Measurements from ENCODE around the gene SPINK14. TPM values are rescaled to one million over a fixed set of nuclear protein-coding genes. Genes with fewer than 3 reads are reported as not detected.

SPINK14 gene
- total RNA-seq, 1 donor: not detected

GRCh38 chr5:148191010-148191409 lies 22.7 kb downstream of the SPINK14 start:
- no peak for DNase-seq (ENCODE audit: low read depth in 2 of 3, low spot score in 2 of 3)

GRCh38 chr5:148193202-148193601 lies 24.9 kb downstream of the SPINK14 start:
- DNase-seq (ENCODE audit: low read depth in 2 of 3, low spot score in 2 of 3): no peak

- DNase-seq (ENCODE audit: low read depth in 2 of 3, low spot score in 2 of 3): no peak
Observed at GRCh38 chr5:148201151-148201550, 32.8 kb downstream of the SPINK14 start.

GRCh38 chr5:148202531-148203203 lies 34.3 kb downstream of the SPINK14 start, which contains the start of gene SPINK6:
Gene SPINK6 (plus strand): TSS chr5:148203042. CDS start chr5:148203097, 55 bp downstream.
- no peak for DNase-seq (ENCODE audit: low read depth in 2 of 3, low spot score in 2 of 3)

GRCh38 chr5:148205044-148205806 lies 36.9 kb downstream of the SPINK14 start:
- DNase-seq (ENCODE audit: low read depth in 2 of 3, low spot score in 2 of 3): no peak

- DNase-seq (ENCODE audit: low read depth in 2 of 3, low spot score in 2 of 3): no peak
Observed at GRCh38 chr5:148205865-148206264, 37.5 kb downstream of the SPINK14 start.

GRCh38 chr5:148206620-148207019 lies 38.3 kb downstream of the SPINK14 start:
- no peak for DNase-seq (ENCODE audit: low read depth in 2 of 3, low spot score in 2 of 3)

- no peak for DNase-seq (ENCODE audit: low read depth in 2 of 3, low spot score in 2 of 3)
Observed at GRCh38 chr5:148208226-148208625, 39.9 kb downstream of the SPINK14 start.

- DNase-seq (ENCODE audit: low read depth in 2 of 3, low spot score in 2 of 3): no peak
Observed at GRCh38 chr5:148209151-148209770, 40.9 kb downstream of the SPINK14 start.

GRCh38 chr5:148214665-148215185 lies 46.4 kb downstream of the SPINK14 start:
- DNase-seq (ENCODE audit: low read depth in 2 of 3, low spot score in 2 of 3): no peak

GRCh38 chr5:148221508-148221907 lies 53.2 kb downstream of the SPINK14 start:
- DNase-seq (ENCODE audit: low read depth in 2 of 3, low spot score in 2 of 3): no peak

- DNase-seq (ENCODE audit: low read depth in 2 of 3, low spot score in 2 of 3): no peak
Observed at GRCh38 chr5:148224117-148224742, 55.9 kb downstream of the SPINK14 start.

Small RNA genes lying within 50 kb of the gene (small RNA-seq; reads per million reads assigned to genes)
- not detected for gene HMGN1P16

Other genes with a start within 250 kb of the SPINK14 start
- gene SPINK5, start 104.6 kb upstream of the SPINK14 start, total RNA-seq: not detected
- gene SPINK6, start 34.5 kb downstream of the SPINK14 start, total RNA-seq: not detected
- not detected for gene MARCOL, start 70.0 kb downstream of the SPINK14 start, total RNA-seq
- gene SPINK13, start 100.2 kb downstream of the SPINK14 start, total RNA-seq: not detected
- gene SPINK7, start 143.9 kb downstream of the SPINK14 start, total RNA-seq: not detected
- not detected for gene SPINK9, start 167.0 kb downstream of the SPINK14 start, total RNA-seq
- gene FBXO38, start 215.4 kb downstream of the SPINK14 start, total RNA-seq: 28.8 TPM